ENCODE data around the gene TENM3. TPM values are rescaled to one million over a fixed set of nuclear protein-coding genes. Genes with fewer than 3 reads are reported as not detected.

Gene TENM3
- total RNA-seq, 2 donors from 2014 or later, result not detected

DNA sequence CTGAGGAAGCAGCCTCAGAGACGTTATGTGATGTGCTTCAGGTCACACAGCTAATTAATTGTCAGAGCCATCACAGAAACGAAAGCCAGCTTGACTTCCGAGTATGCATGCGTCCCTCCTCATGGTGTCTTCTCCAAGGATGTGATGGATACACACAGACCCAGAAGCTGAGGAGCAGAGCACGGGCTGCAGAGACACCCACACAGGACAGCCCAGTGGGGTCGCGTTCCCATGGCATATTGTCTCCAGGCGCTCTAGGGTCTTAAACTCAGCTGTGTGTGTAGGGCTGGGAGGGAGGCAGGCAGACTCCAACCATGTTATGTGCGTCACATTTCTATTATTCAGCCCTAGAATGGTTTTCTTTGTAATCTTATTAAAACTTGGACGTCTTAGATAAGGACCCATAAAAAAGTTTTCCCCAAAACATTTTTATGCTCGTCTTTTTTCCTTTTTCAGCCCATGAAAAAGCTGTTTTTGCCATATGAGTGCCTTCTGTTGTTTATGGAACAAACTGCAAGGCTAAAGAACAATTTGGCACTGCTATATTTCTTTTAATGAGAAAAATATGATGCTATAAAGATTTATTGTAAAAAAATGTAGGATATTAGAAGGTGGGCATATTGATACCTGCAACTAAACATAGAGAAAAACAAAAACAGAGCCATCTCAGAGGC is 48.5 kb downstream of the TENM3 start:
- Mint-ChIP-seq H3K27ac (no peak overlapping the region), H3K4me1 (no peaks in the 10 kb centered on the region), H3K4me3 (no peak overlapping the region), H3K36me3 (ENCODE audit: low read depth) (no peaks in the 10 kb centered on the region), H3K27me3 (no peaks in the 10 kb centered on the region)
- ATAC-seq (no peak), DNase-seq (no peak)
- no peaks in the 10 kb centered on the region for H3K9me3 ChIP-seq (ENCODE audit: control insufficient read depth, low read length, poor library complexity, severe bottlenecking)

DNA sequence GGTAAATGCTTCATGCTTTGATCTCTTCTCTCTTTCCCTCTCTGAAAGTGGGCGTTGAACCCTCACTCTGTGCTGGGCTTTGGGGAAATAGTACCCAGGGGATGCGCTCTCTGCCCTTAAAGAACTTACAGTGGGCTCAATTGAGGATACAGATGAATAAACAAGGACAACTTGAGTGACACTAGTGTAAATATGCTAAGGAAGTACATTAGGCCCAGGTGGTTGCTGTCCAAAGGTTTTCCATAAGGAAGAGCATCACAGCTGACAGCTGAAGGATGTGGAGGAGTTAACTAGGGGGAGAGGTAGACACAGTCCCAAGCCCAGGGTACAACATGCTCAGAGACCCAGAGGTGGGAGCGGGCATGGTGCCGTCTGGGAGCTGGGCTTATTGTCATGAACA is 49.4 kb downstream of the TENM3 start:
- Mint-ChIP-seq H3K36me3 (ENCODE audit: low read depth) (no peaks in the 10 kb centered on the region), H3K27me3 (no peaks in the 10 kb centered on the region), H3K4me1 (no peaks in the 10 kb centered on the region), H3K27ac (no peak overlapping the region), H3K4me3 (no peak overlapping the region)
- ATAC-seq (no peak), DNase-seq (no peak)
- no peaks in the 10 kb centered on the region for H3K9me3 ChIP-seq (ENCODE audit: control insufficient read depth, low read length, poor library complexity, severe bottlenecking)

DNA sequence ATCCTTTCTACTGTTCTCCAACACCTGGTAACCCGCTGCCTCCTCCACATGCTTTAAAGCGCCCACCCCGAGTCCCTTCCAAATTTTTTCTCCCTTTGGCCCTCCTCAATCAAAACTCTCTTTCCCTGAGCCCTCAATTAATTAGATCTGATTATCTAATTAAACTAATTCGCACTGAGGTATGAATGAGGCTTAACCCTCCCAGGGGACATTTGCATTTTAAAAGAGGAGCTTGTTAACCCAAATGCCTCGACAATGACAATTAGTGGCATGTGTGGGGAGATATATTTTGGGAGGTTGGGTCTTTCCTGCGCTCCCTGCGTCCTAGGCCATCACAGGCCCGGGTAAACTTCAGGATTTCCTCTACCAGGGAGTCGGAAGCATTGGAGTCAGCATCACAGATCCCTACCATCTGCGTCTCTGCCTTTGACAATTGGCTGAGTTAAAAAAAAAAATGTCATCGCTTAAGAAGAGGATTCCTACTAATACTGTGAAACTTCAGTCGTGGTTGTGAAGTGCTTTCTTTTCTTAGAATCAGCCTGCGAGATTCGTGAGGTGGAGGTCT is 50.6 kb downstream of the TENM3 start:
- ATAC-seq (no peak), DNase-seq (no peak)
- Mint-ChIP-seq H3K4me3 (no peak overlapping the region), H3K4me1 (no peaks in the 10 kb centered on the region), H3K36me3 (ENCODE audit: low read depth) (no peaks in the 10 kb centered on the region), H3K27ac (no peak overlapping the region), H3K27me3 (no peaks in the 10 kb centered on the region)
- H3K9me3 ChIP-seq (ENCODE audit: control insufficient read depth, low read length, poor library complexity, severe bottlenecking), result no peaks in the 10 kb centered on the region

DNA sequence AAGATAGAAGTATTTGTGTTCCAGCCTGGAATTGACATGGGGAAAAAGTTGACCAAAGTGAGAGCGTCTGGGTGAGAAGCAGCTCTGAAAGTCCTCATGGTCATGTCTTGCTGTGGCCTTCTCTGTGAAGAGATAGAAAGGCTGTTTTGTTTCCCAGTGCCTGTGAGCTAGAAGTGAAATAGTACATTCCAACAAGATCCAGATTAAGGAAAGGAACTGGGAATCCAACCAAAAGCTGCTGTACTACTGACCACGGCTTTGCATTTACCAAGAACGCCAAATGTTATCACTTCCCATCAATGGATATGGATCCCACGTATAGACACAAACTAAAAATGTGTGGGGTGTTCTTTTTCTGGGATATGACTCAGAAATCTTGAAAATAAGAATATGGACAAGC is 51.2 kb downstream of the TENM3 start:
- no peaks in the 10 kb centered on the region for H3K9me3 ChIP-seq (ENCODE audit: control insufficient read depth, low read length, poor library complexity, severe bottlenecking)
- Mint-ChIP-seq H3K27me3 (no peaks in the 10 kb centered on the region), H3K4me1 (no peaks in the 10 kb centered on the region), H3K4me3 (no peak overlapping the region), H3K27ac (no peak overlapping the region), H3K36me3 (ENCODE audit: low read depth) (no peaks in the 10 kb centered on the region)
- DNase-seq (no peak), ATAC-seq (no peak)

DNA sequence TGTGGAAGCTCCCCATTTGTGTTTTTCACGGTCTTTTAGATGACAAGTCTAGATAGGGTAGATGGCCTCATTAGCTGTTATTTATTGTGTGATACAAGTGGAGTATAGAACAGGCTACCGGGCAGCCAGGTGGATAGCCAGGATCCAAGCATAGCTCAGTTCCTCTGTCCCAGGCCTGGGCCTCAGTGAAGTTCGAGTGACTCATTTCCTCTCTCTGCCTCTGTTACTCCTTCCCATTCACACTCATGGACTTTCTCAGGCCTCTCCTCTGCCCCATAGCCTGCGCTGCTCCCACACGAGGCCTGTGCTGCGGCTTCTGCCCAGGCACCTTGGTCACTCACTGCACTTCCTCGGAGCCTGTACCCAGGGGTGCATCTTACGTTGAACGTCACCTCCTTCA is 54.5 kb downstream of the TENM3 start:
- ATAC-seq, result no peak
- Mint-ChIP-seq H3K27me3 (no peaks in the 10 kb centered on the region), H3K4me1 (no peaks in the 10 kb centered on the region), H3K27ac (no peak overlapping the region), H3K4me3 (no peak overlapping the region), H3K36me3 (ENCODE audit: low read depth) (no peaks in the 10 kb centered on the region)
- H3K9me3 ChIP-seq (ENCODE audit: control insufficient read depth, low read length, poor library complexity, severe bottlenecking), result no peaks in the 10 kb centered on the region
- no peak for DNase-seq

DNA sequence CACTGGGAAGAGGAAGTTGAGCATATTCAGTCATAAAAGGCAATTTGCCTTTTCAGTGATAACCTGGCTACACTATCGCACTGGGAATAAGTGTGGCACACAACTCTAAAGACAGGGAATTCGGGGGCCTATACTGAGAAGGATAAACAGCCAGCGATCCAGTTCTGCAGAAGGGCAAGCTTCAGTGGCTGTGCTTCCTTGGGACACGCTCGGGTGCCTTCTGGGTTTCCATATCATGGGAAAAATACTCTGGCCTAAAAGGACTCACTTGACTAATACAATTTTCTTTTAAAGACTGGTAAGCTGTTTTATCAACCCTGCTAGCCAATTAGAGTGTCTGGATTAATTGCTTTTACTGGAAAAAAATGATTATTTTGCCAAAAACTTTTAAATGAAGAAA is 58.5 kb downstream of the TENM3 start:
- Mint-ChIP-seq H3K4me1 (no peaks in the 10 kb centered on the region), H3K27me3 (no peaks in the 10 kb centered on the region), H3K36me3 (ENCODE audit: low read depth) (no peaks in the 10 kb centered on the region), H3K4me3 (no peak overlapping the region), H3K27ac (no peak overlapping the region)
- ATAC-seq (no peak), DNase-seq (no peak)
- no peaks in the 10 kb centered on the region for H3K9me3 ChIP-seq (ENCODE audit: control insufficient read depth, low read length, poor library complexity, severe bottlenecking)

DNA sequence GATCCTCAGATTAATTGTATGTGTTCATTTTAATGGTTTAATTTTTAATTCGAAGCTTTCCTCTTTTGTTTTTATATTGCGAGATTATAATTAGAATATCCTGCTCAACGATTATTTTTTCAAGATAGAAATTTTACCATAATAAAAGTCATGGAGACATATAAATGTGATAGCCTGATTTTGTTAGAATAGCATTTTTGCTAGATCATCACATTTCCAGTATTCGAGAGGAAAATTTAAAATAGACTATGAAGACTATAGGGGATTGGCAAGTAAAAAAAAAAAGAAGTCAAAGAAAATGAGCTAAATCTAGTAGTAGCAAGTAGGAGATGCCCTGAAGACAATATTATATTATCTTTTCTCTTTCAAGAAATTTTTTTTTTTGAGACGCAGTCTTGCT is 60.6 kb downstream of the TENM3 start:
- H3K4me3 Mint-ChIP-seq, result no peak overlapping the region
- no peak for DNase-seq
- no peaks in the 10 kb centered on the region for H3K4me1 Mint-ChIP-seq
- no peaks in the 10 kb centered on the region for H3K36me3 Mint-ChIP-seq (ENCODE audit: low read depth)
- ATAC-seq, result no peak
- H3K27me3 Mint-ChIP-seq, result no peaks in the 10 kb centered on the region
- no peaks in the 10 kb centered on the region for H3K9me3 ChIP-seq (ENCODE audit: control insufficient read depth, low read length, poor library complexity, severe bottlenecking)
- H3K27ac Mint-ChIP-seq, result no peak overlapping the region

DNA sequence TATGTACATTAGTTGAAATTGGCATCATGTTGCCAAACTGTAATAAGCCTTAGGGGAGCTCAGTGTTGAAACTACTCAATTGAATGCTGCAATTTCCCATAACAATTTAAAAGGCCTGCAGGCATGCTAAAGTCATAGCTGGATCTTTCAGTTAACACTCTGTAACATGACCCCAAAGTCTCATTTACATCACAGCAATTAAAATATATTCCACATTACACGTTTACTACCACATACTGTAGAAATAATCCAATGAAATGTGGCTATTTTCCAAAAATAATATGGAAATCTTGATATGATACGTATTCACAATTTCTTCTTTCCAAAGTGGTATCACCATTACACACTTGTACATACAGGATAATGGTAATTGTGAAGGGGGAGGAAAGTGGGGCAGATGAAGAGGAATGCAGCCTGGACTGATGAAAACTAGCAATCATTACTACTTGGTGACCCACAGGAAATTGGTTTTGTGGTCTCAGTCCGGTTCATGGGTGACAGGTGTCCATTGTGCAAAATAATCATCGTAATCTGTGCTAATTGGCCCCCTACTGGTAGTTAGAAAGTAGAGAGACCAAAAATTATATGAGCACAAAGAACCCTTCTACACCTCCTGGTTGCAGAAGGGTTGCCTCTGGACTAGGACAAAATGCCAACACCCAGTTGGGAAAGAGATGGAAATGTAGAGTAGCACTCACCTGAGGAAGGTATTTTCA is 63.7 kb downstream of the TENM3 start:
- H3K4me1 Mint-ChIP-seq, result no peaks in the 10 kb centered on the region
- H3K27ac Mint-ChIP-seq, result no peak overlapping the region
- no peak overlapping the region for H3K4me3 Mint-ChIP-seq
- H3K9me3 ChIP-seq (ENCODE audit: control insufficient read depth, low read length, poor library complexity, severe bottlenecking), result no peaks in the 10 kb centered on the region
- H3K36me3 Mint-ChIP-seq (ENCODE audit: low read depth), result no peaks in the 10 kb centered on the region
- no peaks in the 10 kb centered on the region for H3K27me3 Mint-ChIP-seq
- DNase-seq (no peak), ATAC-seq (no peak)

DNA sequence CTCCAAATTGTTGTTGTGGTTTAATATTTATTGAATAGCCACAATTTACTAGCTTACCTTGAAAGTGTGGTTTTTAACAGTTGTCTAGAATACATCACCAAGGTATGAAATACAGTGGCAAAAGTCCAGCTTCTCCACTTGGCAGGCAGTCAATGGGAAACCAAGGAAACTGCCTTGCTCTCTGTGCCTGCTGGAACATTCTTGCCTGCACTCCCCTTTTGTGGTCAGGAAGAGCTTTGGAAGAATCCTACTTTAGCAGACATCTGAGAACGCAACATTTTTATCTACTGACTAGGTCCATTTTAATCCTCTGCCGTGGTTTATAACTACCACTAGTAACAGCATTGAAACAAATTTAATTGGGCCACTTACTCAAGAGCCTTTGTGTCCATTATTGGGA is 64.5 kb downstream of the TENM3 start:
- Mint-ChIP-seq H3K4me1 (no peaks in the 10 kb centered on the region), H3K27ac (no peak overlapping the region), H3K27me3 (no peaks in the 10 kb centered on the region), H3K36me3 (ENCODE audit: low read depth) (no peaks in the 10 kb centered on the region), H3K4me3 (no peak overlapping the region)
- ATAC-seq (no peak), DNase-seq (no peak)
- no peaks in the 10 kb centered on the region for H3K9me3 ChIP-seq (ENCODE audit: control insufficient read depth, low read length, poor library complexity, severe bottlenecking)

DNA sequence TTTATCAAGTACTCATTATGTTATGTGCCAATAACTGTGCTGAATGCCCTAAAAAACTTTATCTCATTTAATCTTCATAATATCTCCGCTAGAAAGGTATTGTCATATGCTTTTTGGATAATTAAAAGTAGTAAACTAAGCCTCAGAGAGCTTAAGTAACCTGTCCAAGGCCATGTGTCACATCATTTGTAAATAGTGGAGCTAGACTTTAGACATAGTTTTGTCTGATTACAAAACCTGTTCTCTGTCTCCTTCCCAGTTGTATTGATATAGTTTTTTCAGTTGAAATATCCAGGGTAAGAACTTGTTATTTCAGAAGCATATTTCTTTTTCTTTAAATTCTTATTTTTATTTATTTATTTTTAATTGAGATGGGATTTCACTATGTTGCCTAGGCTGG is 66.7 kb downstream of the TENM3 start:
- ATAC-seq (no peak), DNase-seq (no peak)
- no peak overlapping the region for H3K27ac Mint-ChIP-seq
- no peaks in the 10 kb centered on the region for H3K27me3 Mint-ChIP-seq
- peaks cover 2% of the 10 kb centered on the region for H3K9me3 ChIP-seq (ENCODE audit: control insufficient read depth, low read length, poor library complexity, severe bottlenecking)
- H3K36me3 Mint-ChIP-seq (ENCODE audit: low read depth), result no peaks in the 10 kb centered on the region
- H3K4me3 Mint-ChIP-seq, result no peak overlapping the region
- no peaks in the 10 kb centered on the region for H3K4me1 Mint-ChIP-seq

DNA sequence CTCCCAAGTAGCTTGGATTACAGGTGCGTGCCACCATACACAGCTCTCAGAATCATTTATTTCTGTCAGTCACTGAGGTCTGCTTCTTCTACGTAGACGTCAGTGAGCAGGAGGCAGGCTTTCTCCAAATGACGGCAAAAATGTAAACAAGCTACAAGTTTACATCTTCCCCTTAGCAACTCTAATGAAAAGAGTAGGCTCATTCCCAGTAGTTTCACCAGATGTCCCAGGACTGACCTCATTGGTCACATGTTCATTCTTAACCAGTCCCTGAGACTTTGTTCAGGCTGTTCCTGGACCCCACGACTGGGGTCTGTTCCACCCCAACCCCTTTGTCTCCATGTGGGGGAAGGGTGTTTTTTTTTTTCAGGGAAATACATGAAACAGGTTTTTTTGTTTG is 67.1 kb downstream of the TENM3 start:
- no peak overlapping the region for H3K27ac Mint-ChIP-seq
- H3K4me1 Mint-ChIP-seq, result no peaks in the 10 kb centered on the region
- ATAC-seq, result no peak
- H3K27me3 Mint-ChIP-seq, result no peaks in the 10 kb centered on the region
- DNase-seq, result no peak
- peaks cover 2% of the 10 kb centered on the region for H3K9me3 ChIP-seq (ENCODE audit: control insufficient read depth, low read length, poor library complexity, severe bottlenecking)
- no peak overlapping the region for H3K4me3 Mint-ChIP-seq
- H3K36me3 Mint-ChIP-seq (ENCODE audit: low read depth), result no peaks in the 10 kb centered on the region

DNA sequence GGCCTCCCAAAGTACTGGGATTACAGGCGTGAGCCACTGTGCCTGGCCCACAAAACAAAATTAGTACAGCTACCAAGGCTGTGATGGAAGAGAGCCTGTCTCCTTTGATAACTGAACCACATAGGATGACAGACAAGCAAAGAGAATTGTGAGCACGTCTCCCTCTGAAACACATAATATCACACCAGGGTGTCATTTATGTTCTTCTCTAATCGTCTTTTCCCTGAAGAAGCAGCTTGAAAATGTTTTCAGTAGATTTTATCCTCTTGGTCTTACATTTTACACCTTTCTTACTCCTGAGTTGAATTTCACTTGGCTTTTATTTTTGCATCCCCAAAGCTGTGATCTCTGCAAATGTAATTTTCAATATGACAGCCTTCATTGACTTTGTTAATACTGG is 67.8 kb downstream of the TENM3 start:
- H3K9me3 ChIP-seq (ENCODE audit: control insufficient read depth, low read length, poor library complexity, severe bottlenecking), result peaks cover 2% of the 10 kb centered on the region
- H3K36me3 Mint-ChIP-seq (ENCODE audit: low read depth), result no peaks in the 10 kb centered on the region
- DNase-seq (no peak), ATAC-seq (no peak)
- H3K4me3 Mint-ChIP-seq, result no peak overlapping the region
- H3K4me1 Mint-ChIP-seq, result no peaks in the 10 kb centered on the region
- no peak overlapping the region for H3K27ac Mint-ChIP-seq
- H3K27me3 Mint-ChIP-seq, result no peaks in the 10 kb centered on the region

DNA sequence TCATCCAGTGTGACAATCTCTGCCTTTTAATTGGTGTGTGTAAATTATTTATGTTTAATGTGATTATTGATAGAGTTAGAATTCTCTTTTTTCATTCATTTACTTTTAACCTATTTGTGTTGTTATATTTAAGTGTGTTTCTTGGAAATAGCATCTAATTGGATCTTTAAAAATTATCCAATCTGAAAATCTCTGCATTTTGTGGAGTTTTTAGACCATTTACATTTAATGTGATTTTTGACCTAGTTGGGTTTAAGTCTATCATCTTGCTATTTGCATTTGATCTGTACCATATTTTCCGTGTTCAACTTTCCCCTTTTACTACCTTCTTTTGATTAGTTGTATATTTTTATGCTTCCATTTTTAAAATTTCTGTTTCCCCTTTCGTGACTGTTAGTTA is 71.3 kb downstream of the TENM3 start:
- DNase-seq (no peak), ATAC-seq (no peak)
- no peak overlapping the region for H3K4me3 Mint-ChIP-seq
- no peaks in the 10 kb centered on the region for H3K36me3 Mint-ChIP-seq (ENCODE audit: low read depth)
- no peak overlapping the region for H3K27ac Mint-ChIP-seq
- no peaks in the 10 kb centered on the region for H3K4me1 Mint-ChIP-seq
- H3K27me3 Mint-ChIP-seq, result no peaks in the 10 kb centered on the region
- peaks cover 2% of the 10 kb centered on the region for H3K9me3 ChIP-seq (ENCODE audit: control insufficient read depth, low read length, poor library complexity, severe bottlenecking)

DNA sequence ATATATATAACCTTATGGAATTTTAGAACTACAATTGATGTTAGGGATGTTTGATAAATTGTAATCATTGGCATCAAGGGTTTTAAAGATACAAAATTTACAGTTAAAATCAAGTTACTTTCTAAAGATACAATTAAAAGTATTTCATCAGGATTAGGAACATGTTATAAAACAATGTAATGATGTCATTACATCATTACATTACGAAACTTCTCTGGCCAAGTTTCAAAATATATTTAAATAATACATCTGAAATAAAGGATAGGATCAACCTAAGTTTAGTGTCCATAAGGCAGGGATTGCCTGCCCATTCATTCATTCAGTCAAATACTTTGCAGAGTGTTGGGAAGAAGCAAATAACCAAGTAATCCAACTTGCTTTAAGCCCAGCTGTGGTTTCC is 75.1 kb downstream of the TENM3 start:
- no peak for DNase-seq
- Mint-ChIP-seq H3K27ac (no peak overlapping the region), H3K4me1 (no peaks in the 10 kb centered on the region), H3K4me3 (no peak overlapping the region), H3K36me3 (ENCODE audit: low read depth) (no peaks in the 10 kb centered on the region), H3K27me3 (no peaks in the 10 kb centered on the region)
- H3K9me3 ChIP-seq (ENCODE audit: control insufficient read depth, low read length, poor library complexity, severe bottlenecking), result peaks cover 2% of the 10 kb centered on the region
- ATAC-seq, result no peak

Data from T-helper 17 cell (primary cell).